PC-3 (cell line): ENCODE results near the gene SLC18A2.

Source experiments
- CTCF ChIP-seq: fragments of 300-600 bp; sonication (generic); conservative IDR thresholded peaks from 2 replicates; pipeline ENCODE4 v1.5.1; 2017; ENCODE audit warnings: antibody characterized with exemption, low read depth, mild to moderate bottlenecking, low read length
- EZH2phosphoT487 ChIP-seq: fragments of 300-600 bp; sonication (generic); IDR thresholded peaks from 2 replicates; pipeline ENCODE4 v1.6.1; 2018; ENCODE audit warnings: mild to moderate bottlenecking, antibody characterized with exemption, low read length, borderline replicate concordance

DNA sequence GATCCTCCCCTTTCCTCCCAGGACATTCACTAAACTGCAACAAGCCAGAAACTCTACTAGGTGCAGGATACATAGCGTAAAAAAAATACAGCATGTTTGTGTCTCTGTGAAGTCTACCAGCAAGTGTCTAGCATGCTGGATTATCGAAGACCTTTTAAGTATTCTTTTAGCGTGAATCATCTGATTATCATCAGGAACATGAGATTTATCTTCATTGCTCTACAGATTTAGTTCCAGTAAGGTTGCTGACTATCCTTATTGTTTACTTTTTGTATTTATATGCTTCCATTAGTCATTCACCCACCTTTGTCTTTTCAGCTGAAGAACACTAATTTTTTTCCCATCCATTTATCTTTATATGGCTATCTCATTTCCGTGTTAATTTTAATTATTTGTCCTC lies 71.5 kb downstream of the SLC18A2 start:
- TF ChIP-seq CTCF = no peak
- no peak for TF ChIP-seq EZH2phosphoT487
